PC-9 (cell line): ENCODE data around the gene PIK3R4. TPM values are rescaled to one million over a fixed set of nuclear protein-coding genes. Genes with fewer than 3 reads are reported as not detected.

ENCODE experiments used
- BruUV-seq: library from RNA; stranded (reverse); fragments of 400-500 nt; replicated peaks from 2 replicates; lab custom pipeline; 2021; lab: Mats Ljungman, UMichigan
- CTCF ChIA-PET: fragments of 300-600 bp; sonication (Branson Sonifier 250); formaldehyde crosslinking; loops from one replicate; lab custom pipeline; 2022; ENCODE audit warnings: antibody characterized with exemption; lab: Charles Lee
- POLR2A ChIA-PET: fragments of 300-600 bp; sonication (Branson Sonifier 250); formaldehyde crosslinking; loops from one replicate; lab custom pipeline; 2022; ENCODE audit warnings: antibody characterized with exemption; ENCODE audit not compliant: unreplicated experiment; lab: Charles Lee
- DNase-seq, 2 experiments: peaks; one replicate each; pipeline versions ENCODE4 v3.0.0 to v3.0.0-alpha.2; 2015 to 2022; ENCODE audit warnings: mixed read lengths in 1 of 2
- H2AFZ ChIP-seq: fragments of 200-600 bp; sonication (generic); 2 replicates; pipeline ENCODE4 v1.8.1; 2017; ENCODE audit warnings: antibody characterized with exemption
- H3F3A ChIP-seq: fragments of 200-600 bp; sonication (generic); 2 replicates; pipeline ENCODE4 v1.8.1; 2017; ENCODE audit warnings: antibody characterized with exemption, mild to moderate bottlenecking, low read depth; ENCODE audit not compliant: insufficient read depth
- H3K27ac ChIP-seq: fragments of 200-600 bp; sonication (generic); 2 replicates; pipeline ENCODE4 v1.6.1; 2016; ENCODE audit warnings: mixed run types
- H3K27me3 ChIP-seq: fragments of 200-600 bp; sonication (generic); 2 replicates; pipeline ENCODE4 v1.6.1; 2016; ENCODE audit warnings: low read depth, mixed run types; ENCODE audit not compliant: insufficient read depth
- H3K36me3 ChIP-seq: fragments of 200-600 bp; sonication (generic); 2 replicates; pipeline ENCODE4 v1.6.1; 2016; ENCODE audit warnings: low read depth, mixed run types
- H3K4me1 ChIP-seq: fragments of 200-600 bp; sonication (generic); replicated peaks from 2 replicates; pipeline ENCODE4 v1.6.1; 2016; ENCODE audit warnings: mixed run types; ENCODE audit not compliant: insufficient read depth
- H3K4me2 ChIP-seq: fragments of 200-600 bp; sonication (generic); 2 replicates; pipeline ENCODE4 v1.6.1; 2017; ENCODE audit warnings: mixed run types
- H3K4me3 ChIP-seq: fragments of 200-600 bp; sonication (generic); 2 replicates; pipeline ENCODE4 v1.6.1; 2016; ENCODE audit warnings: mixed run types
- H3K79me2 ChIP-seq: fragments of 200-600 bp; sonication (generic); 2 replicates; pipeline ENCODE4 v1.6.1; 2017; ENCODE audit warnings: low read depth, mixed run types
- H3K9me2 ChIP-seq: fragments of 200-600 bp; sonication (generic); 2 replicates; pipeline ENCODE4 v1.8.1; 2017; ENCODE audit warnings: mild to moderate bottlenecking; ENCODE audit not compliant: insufficient read depth
- H3K9me3 ChIP-seq: fragments of 200-600 bp; sonication (generic); 2 replicates; pipeline ENCODE4 v1.8.1; 2016; ENCODE audit warnings: low read depth; ENCODE audit not compliant: insufficient read depth
- H4K20me1 ChIP-seq: fragments of 200-600 bp; sonication (generic); 2 replicates; pipeline ENCODE4 v1.8.1; 2017; ENCODE audit not compliant: insufficient read depth
- EZH2 ChIP-seq: fragments of 200-600 bp; sonication (generic); IDR thresholded peaks from 2 replicates; pipeline ENCODE4 v1.8.0; 2017; ENCODE audit warnings: antibody characterized with exemption, low read depth
- intact Hi-C: fragments of 100-400 bp; cut with micrococcal nuclease; formaldehyde crosslinking; loops from one replicate; pipeline ENCODE4 v1.10.0; 2022; ENCODE audit not compliant: unreplicated experiment
- total RNA-seq: library from RNA; stranded (reverse); gene quantifications from 2 replicates; pipeline ENCODE4 v1.2.3, GENCODE V29; 2021
- TF ChIP-seq, protein P1 (sequence below): fragments of 200-600 bp; sonication (generic); conservative IDR thresholded peaks from 2 replicates; pipeline ENCODE4 v1.6.1; 2017; ENCODE audit warnings: mixed run types, antibody characterized with exemption, mild to moderate bottlenecking, moderate library complexity

PIK3R4 gene
- total RNA-seq, 1 experiment from 2014 or later: 35.2 TPM

DNA sequence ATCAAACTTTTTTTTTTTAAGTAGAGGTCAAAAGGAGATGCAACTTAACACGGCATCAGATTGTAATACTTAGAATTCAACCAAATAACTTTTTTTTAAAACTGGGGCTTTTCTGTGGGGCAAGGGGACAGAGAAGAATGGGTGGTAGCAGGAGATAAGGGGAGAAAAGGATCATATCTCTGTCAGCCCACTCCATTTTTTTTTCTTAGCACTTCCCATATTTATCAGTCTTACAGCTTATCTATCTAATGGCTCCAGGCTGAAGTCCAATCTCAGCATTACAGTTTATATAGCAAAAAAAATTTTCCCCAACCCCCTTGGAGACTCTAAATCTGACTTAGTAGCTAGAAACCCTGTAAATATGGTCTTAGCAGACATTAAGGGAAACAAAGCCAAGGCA is 69.3 kb downstream of the PIK3R4 start:
- Histone ChIP-seq H3K27ac (no peak overlapping the region), H4K20me1 (no peaks in the 10 kb centered on the region), H3K9me3 (no peaks in the 10 kb centered on the region), H3K4me3 (no peak overlapping the region), H2AFZ (no peak overlapping the region), H3K36me3 (0 out of 2 replicates have a peak, but pooled peaks cover 15% of the 10 kb centered on the region), H3K4me1 (no peaks in the 10 kb centered on the region), H3F3A (no peaks in the 10 kb centered on the region), H3K79me2 (no peaks in the 10 kb centered on the region), H3K4me2 (no peak overlapping the region), H3K9me2 (no peaks in the 10 kb centered on the region), H3K27me3 (no peaks in the 10 kb centered on the region)
- POLR2A ChIA-PET: interaction anchor here (0.6 kb wide), 1 partner anchor 24 kb away, joined by 4 read pairs; no protein-coding TSS in a partner anchor
- intact Hi-C loops: no loop called here
- no peak for TF ChIP-seq EZH2
- TF ChIP-seq, protein P1, sequence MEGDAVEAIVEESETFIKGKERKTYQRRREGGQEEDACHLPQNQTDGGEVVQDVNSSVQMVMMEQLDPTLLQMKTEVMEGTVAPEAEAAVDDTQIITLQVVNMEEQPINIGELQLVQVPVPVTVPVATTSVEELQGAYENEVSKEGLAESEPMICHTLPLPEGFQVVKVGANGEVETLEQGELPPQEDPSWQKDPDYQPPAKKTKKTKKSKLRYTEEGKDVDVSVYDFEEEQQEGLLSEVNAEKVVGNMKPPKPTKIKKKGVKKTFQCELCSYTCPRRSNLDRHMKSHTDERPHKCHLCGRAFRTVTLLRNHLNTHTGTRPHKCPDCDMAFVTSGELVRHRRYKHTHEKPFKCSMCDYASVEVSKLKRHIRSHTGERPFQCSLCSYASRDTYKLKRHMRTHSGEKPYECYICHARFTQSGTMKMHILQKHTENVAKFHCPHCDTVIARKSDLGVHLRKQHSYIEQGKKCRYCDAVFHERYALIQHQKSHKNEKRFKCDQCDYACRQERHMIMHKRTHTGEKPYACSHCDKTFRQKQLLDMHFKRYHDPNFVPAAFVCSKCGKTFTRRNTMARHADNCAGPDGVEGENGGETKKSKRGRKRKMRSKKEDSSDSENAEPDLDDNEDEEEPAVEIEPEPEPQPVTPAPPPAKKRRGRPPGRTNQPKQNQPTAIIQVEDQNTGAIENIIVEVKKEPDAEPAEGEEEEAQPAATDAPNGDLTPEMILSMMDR: no peak
- no TSS peak for BruUV-seq
- DNase-seq: no peak
- CTCF ChIA-PET: no interaction called here

DNA sequence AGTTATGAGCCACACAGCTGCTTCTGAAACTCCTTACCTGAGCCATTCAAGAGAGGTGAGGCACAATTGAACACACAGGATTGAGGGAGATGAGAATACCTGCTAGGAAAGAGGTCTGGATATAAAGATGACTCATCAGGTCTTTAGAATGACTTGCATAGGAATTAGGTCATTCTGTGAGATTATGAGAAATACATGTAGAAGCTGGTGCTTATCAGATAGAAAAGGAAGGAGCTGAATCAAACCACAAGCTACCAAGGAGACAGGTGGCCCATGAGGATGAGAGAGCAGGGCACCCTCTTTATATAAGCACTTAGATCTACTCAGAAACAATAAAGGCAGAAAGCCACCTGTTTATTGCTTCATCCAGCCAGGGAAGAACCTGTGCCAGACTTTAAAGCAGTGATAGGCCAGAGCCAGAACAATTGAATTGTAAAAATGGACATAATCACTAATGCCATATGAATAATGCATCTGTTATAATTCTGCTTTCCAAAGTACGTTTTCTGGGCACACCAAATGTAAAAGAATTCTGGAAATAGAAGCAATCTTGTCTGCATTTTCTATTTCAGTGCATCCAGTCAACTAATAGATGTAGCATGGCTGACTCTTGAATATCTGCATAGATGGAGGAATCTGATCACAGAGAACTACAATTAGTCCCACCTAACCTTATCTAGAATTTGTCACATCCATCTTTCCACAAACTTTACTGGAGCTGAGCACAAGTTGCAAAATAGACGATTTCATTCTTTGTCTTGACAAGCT is 74.9 kb downstream of the PIK3R4 start:
- no peaks in the 10 kb centered on the region for H3K27me3 ChIP-seq
- ChIA-PET POLR2A (interaction anchor here (0.8 kb wide), 1 partner anchor 10 kb away, joined by 3 read pairs; no protein-coding TSS in a partner anchor), CTCF (no interaction called here)
- H3K9me2 ChIP-seq: no peaks in the 10 kb centered on the region
- no peaks in the 10 kb centered on the region for H3K4me1 ChIP-seq
- H3K4me2 ChIP-seq: no peak overlapping the region
- no peaks in the 10 kb centered on the region for H4K20me1 ChIP-seq
- BruUV-seq: no TSS peak
- no peaks in the 10 kb centered on the region for H3K79me2 ChIP-seq
- intact Hi-C loops: no loop called here
- no peak overlapping the region for H3K4me3 ChIP-seq
- no peaks in the 10 kb centered on the region for H3F3A ChIP-seq
- no peak overlapping the region for H2AFZ ChIP-seq
- no peak for TF ChIP-seq EZH2
- TF ChIP-seq, protein P1: no peak
- no peak overlapping the region for H3K27ac ChIP-seq
- H3K36me3 ChIP-seq: no peaks in the 10 kb centered on the region
- no peaks in the 10 kb centered on the region for H3K9me3 ChIP-seq
- DNase-seq: peak in 1 of 2 experiments; percentile 37

DNA sequence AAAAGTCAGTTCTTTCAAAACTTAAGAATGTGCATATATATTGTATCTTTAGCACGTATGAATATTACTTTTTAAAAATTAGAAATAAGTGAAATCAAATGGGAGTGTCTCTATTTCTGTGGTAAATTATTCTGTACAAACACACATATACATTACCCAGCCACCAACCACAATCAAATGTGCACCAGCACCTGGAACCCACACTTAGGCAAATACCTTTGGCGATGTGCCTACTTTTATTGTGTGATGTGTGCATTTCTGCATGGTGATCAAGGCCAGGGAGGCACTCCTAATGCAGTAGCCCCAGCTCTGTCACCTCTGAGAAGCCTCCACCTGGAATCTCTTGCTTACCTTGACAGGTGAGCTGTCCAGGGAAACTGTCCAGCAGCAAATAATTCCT is 76.9 kb downstream of the PIK3R4 start:
- Histone ChIP-seq H3K27me3 (no peaks in the 10 kb centered on the region), H3K79me2 (no peaks in the 10 kb centered on the region), H3F3A (no peaks in the 10 kb centered on the region), H4K20me1 (no peaks in the 10 kb centered on the region), H3K36me3 (no peaks in the 10 kb centered on the region), H3K4me3 (no peak overlapping the region), H2AFZ (no peak overlapping the region), H3K4me1 (no peaks in the 10 kb centered on the region), H3K4me2 (no peak overlapping the region), H3K27ac (no peak overlapping the region), H3K9me2 (no peaks in the 10 kb centered on the region), H3K9me3 (no peaks in the 10 kb centered on the region)
- CTCF ChIA-PET: no interaction called here
- BruUV-seq: no TSS peak
- TF ChIP-seq, protein P1: no peak
- no peak for TF ChIP-seq EZH2
- intact Hi-C loops: no loop called here
- DNase-seq: no peak
- POLR2A ChIA-PET: no interaction called here
